Measurements from ENCODE around the gene CDH4. TPM values are rescaled to one million over a fixed set of nuclear protein-coding genes. Genes with fewer than 3 reads are reported as not detected.

Gene CDH4
- total and polyA plus RNA-seq, 2 donors (not counting 3 experiments of a cell fraction or from before 2014, with no cell fraction given): 0.17 to 0.51 TPM

- no peak overlapping the region for H2AFZ ChIP-seq (ENCODE audit: low read depth, low read length)
- H3K9ac ChIP-seq (replicated peaks; ENCODE audit: extremely low read depth, insufficient read depth, low read length): no peak overlapping the region
- dilution Hi-C loops (cut with MboI; ENCODE audit: extremely low pct_ligation_motif_present, low sequenced_read_pairs): no loop called here
- no TSS peak for BruUV-seq (replicated peaks)
- no peak for FAIRE-seq
- H3K4me3 ChIP-seq (replicated peaks in 1 of 3; ENCODE audit: insufficient read depth in 1 of 3, low read depth in 1 of 3, low read length in 3 of 3): no peak overlapping the region
- no peaks in the 10 kb centered on the region for H4K20me1 ChIP-seq (replicated peaks; ENCODE audit: control insufficient read depth, extremely low read depth, insufficient read depth, low read length)
- no peak overlapping the region for H3K4me2 ChIP-seq (ENCODE audit: insufficient read depth, low read length)
- H3K27me3 ChIP-seq (ENCODE audit: control insufficient read depth in 2 of 2, insufficient read depth in 2 of 2, low read length in 2 of 2): no peaks in the 10 kb centered on the region
- H3K9me3 ChIP-seq (replicated peaks; ENCODE audit: control insufficient read depth, insufficient read depth, low read length): peaks cover 4% of the 10 kb centered on the region
- POLR2A ChIA-PET: no interaction called here
- TF ChIP-seq JUN (IDR thresholded peaks at IDR 0.05; ENCODE audit: borderline replicate concordance, insufficient read depth, insufficient read length, low read depth) (no peak), MAX (IDR thresholded peaks at IDR 0.05; ENCODE audit: insufficient read depth, insufficient read length) (no peak), POLR2AphosphoS5 (IDR thresholded peaks at IDR 0.05; ENCODE audit: insufficient read depth, low read depth, low read length) (no peak), EZH2 (IDR thresholded peaks at IDR 0.05; ENCODE audit: borderline replicate concordance, low read depth, low read length, severe bottlenecking) (no peak), MYC (IDR thresholded peaks at IDR 0.05; ENCODE audit: low read depth, low read length) (no peak), POLR2A (IDR thresholded peaks at IDR 0.05; ENCODE audit: low read depth, low read length) (no peak), CTCF (IDR thresholded peaks at IDR 0.05; ENCODE audit: extremely low read depth in 1 of 2, insufficient read depth in 1 of 2, low read depth in 1 of 2, low read length in 2 of 2) (no peak), FOS (IDR thresholded peaks at IDR 0.05; ENCODE audit: borderline replicate concordance, insufficient read depth, low read length) (no peak), GATA2 (IDR thresholded peaks at IDR 0.05; ENCODE audit: insufficient read depth, insufficient read length, low read depth, low read length) (no peak)
- no peaks in the 10 kb centered on the region for H3K36me3 ChIP-seq (ENCODE audit: control insufficient read depth in 2 of 2, extremely low read depth in 1 of 2, insufficient read depth in 2 of 2, low read length in 2 of 2)
- H3K79me2 ChIP-seq (ENCODE audit: control insufficient read depth, insufficient read depth, low read length): no peaks in the 10 kb centered on the region
- DNase-seq (ENCODE audit: low read depth, low spot score): no peak
- no peaks in the 10 kb centered on the region for H3K9me1 ChIP-seq (replicated peaks; ENCODE audit: control insufficient read depth, extremely low read depth, insufficient read depth, low read length)
- intact Hi-C loops (cut with micrococcal nuclease): no loop called here
- CTCF ChIA-PET: no interaction called here
- H3K27ac ChIP-seq (ENCODE audit: insufficient read depth, low read depth, low read length): no peak overlapping the region
- H3K4me1 ChIP-seq (ENCODE audit: control insufficient read depth, extremely low read depth, insufficient read depth, low read length): no peaks in the 10 kb centered on the region
These were observed 481.2 kb downstream of the CDH4 start for GRCh38 chr20:61733216-61733615.

Measured in endothelial cell of umbilical vein (primary cell).